Measurements from ENCODE around the gene CELF4.

DNA sequence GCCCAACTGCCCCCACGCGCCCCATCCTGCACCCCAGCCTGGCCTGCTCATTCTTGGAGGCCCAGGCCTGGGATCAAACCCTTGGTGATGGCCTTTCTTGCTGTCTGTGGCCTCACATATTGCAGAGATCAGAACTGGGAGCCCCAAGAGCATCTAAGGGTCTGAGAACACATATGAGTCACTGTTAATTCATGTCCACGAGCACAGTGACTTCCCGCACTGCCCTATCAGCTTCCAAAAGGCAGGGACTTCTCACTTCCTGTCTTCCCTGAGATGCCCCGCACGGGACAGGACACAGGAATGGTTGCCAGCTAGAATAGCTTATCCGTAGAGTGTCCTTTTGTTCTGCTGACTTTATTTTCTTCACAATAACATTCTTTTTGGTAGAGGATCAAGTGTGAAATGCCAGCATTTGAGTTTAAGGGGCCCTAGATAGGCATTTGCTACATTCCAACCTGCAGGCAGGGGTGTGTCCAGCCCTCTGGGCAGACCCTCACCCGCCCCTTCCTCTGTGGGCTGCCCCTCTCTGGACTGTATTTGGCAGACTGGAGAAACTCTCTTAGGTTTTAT lies 21.1 kb upstream of the CELF4 start:
- TF ChIP-seq, protein P1, sequence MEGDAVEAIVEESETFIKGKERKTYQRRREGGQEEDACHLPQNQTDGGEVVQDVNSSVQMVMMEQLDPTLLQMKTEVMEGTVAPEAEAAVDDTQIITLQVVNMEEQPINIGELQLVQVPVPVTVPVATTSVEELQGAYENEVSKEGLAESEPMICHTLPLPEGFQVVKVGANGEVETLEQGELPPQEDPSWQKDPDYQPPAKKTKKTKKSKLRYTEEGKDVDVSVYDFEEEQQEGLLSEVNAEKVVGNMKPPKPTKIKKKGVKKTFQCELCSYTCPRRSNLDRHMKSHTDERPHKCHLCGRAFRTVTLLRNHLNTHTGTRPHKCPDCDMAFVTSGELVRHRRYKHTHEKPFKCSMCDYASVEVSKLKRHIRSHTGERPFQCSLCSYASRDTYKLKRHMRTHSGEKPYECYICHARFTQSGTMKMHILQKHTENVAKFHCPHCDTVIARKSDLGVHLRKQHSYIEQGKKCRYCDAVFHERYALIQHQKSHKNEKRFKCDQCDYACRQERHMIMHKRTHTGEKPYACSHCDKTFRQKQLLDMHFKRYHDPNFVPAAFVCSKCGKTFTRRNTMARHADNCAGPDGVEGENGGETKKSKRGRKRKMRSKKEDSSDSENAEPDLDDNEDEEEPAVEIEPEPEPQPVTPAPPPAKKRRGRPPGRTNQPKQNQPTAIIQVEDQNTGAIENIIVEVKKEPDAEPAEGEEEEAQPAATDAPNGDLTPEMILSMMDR (IDR thresholded peaks at IDR 0.05): no peak
- no peak for TF ChIP-seq POLR2A (IDR thresholded peaks at IDR 0.05)
